ENCODE data around the gene COL6A2.
A peak's percentile ranks its signal among the peaks of the same experiment; 100 is the strongest.

COL6A2 gene

GRCh38 chr21:46131838-46132651, 34.1 kb downstream of the COL6A2 start:
- Histone ChIP-seq H3K4me3 (ENCODE audit: insufficient read depth in 1 of 2, low read depth in 1 of 2, low read length in 2 of 2) (no peak overlapping the region), H2AK5ac (ENCODE audit: low read length, severe bottlenecking) (no peak overlapping the region), H2BK15ac (ENCODE audit: low read depth, poor library complexity, severe bottlenecking) (no peak overlapping the region), H3K23ac (ENCODE audit: low read length in 2 of 2) (no peak overlapping the region), H3K14ac (ENCODE audit: low read length in 2 of 2) (peak overlapping the region in 1 of 2 experiments; percentile 2), H2BK12ac (ENCODE audit: low read length in 2 of 2) (peak overlapping the region in 1 of 2 experiments; percentile 2), H2BK120ac (ENCODE audit: low read depth, low read length) (no peak overlapping the region), H3K4ac (ENCODE audit: low read depth in 1 of 2, low read length in 2 of 2) (no peak overlapping the region), H2AFZ (ENCODE audit: low read depth, low read length) (no peak overlapping the region), H3K4me2 (ENCODE audit: low read length, poor library complexity, severe bottlenecking) (no peak overlapping the region), H3K36me3 (ENCODE audit: control insufficient read depth in 1 of 2, insufficient read depth in 2 of 2, low read depth in 1 of 2, low read length in 2 of 2) (peaks cover 53 to 54% of the 10 kb centered on the region in 2 experiments), H2BK5ac (ENCODE audit: low read depth, low read length, poor library complexity, severe bottlenecking) (no peak overlapping the region), H4K8ac (ENCODE audit: low read length) (no peak overlapping the region), H3K79me1 (replicated peaks; ENCODE audit: low read length, poor library complexity, severe bottlenecking) (no peaks in the 10 kb centered on the region), H3K27ac (ENCODE audit: low read length, poor library complexity, severe bottlenecking) (no peak overlapping the region), H3K9me3 (ENCODE audit: control insufficient read depth, low read length) (peaks cover 3% of the 10 kb centered on the region), H3K27me3 (ENCODE audit: control insufficient read depth in 1 of 2, insufficient read depth in 1 of 2, low read length in 2 of 2) (peaks cover 0 to 8% of the 10 kb centered on the region in 2 experiments), H3K9ac (ENCODE audit: low read length) (no peak overlapping the region), H4K91ac (ENCODE audit: low read length) (no peak overlapping the region), H3K18ac (ENCODE audit: low read depth in 1 of 2, low read length in 2 of 2) (peak overlapping the region in 1 of 2 experiments; percentile 13), H3K4me1 (ENCODE audit: control insufficient read depth, insufficient read depth, low read depth, low read length) (peaks cover 16% of the 10 kb centered on the region)
- WGBS, result 97% methylated on average over 85 of the region's 85 CpGs
- DNase-seq, result peak; percentile 10

- peaks cover 18% of the 10 kb centered on the region for H3K4me1 ChIP-seq (ENCODE audit: control insufficient read depth, insufficient read depth, low read depth, low read length)
- H3K79me1 ChIP-seq (replicated peaks; ENCODE audit: low read length, poor library complexity, severe bottlenecking), result no peaks in the 10 kb centered on the region
- 31% methylated on average over 4 of the region's 7 CpGs for WGBS
- H2BK5ac ChIP-seq (ENCODE audit: low read depth, low read length, poor library complexity, severe bottlenecking), result no peak overlapping the region
- peaks cover 15 to 32% of the 10 kb centered on the region in 2 experiments for H3K27me3 ChIP-seq (ENCODE audit: control insufficient read depth in 1 of 2, insufficient read depth in 1 of 2, low read length in 2 of 2)
- DNase-seq, result peak; percentile 10
- no peak overlapping the region for H2BK120ac ChIP-seq (ENCODE audit: low read depth, low read length)
- H3K4me3 ChIP-seq (ENCODE audit: insufficient read depth in 1 of 2, low read depth in 1 of 2, low read length in 2 of 2), result no peak overlapping the region
- H3K9me3 ChIP-seq (ENCODE audit: control insufficient read depth, low read length), result no peaks in the 10 kb centered on the region
- no peak overlapping the region for H2AFZ ChIP-seq (ENCODE audit: low read depth, low read length)
- no peak overlapping the region for H3K18ac ChIP-seq (ENCODE audit: low read depth in 1 of 2, low read length in 2 of 2)
- no peak overlapping the region for H3K9ac ChIP-seq (ENCODE audit: low read length)
- H3K27ac ChIP-seq (ENCODE audit: low read length, poor library complexity, severe bottlenecking), result no peak overlapping the region
- no peak overlapping the region for H2BK15ac ChIP-seq (ENCODE audit: low read depth, poor library complexity, severe bottlenecking)
- H2AK5ac ChIP-seq (ENCODE audit: low read length, severe bottlenecking), result no peak overlapping the region
- H3K23ac ChIP-seq (ENCODE audit: low read length in 2 of 2), result no peak overlapping the region
- H4K91ac ChIP-seq (ENCODE audit: low read length), result no peak overlapping the region
- no peak overlapping the region for H3K4ac ChIP-seq (ENCODE audit: low read depth in 1 of 2, low read length in 2 of 2)
- H2BK12ac ChIP-seq (ENCODE audit: low read length in 2 of 2), result no peak overlapping the region
- H3K36me3 ChIP-seq (ENCODE audit: control insufficient read depth in 1 of 2, insufficient read depth in 2 of 2, low read depth in 1 of 2, low read length in 2 of 2), result peaks cover 14 to 17% of the 10 kb centered on the region in 2 experiments
- H3K14ac ChIP-seq (ENCODE audit: low read length in 2 of 2), result no peak overlapping the region
- no peak overlapping the region for H3K4me2 ChIP-seq (ENCODE audit: low read length, poor library complexity, severe bottlenecking)
- H4K8ac ChIP-seq (ENCODE audit: low read length), result no peak overlapping the region
These were observed 38.0 kb downstream of the COL6A2 start for GRCh38 chr21:46135782-46136395.

DNA sequence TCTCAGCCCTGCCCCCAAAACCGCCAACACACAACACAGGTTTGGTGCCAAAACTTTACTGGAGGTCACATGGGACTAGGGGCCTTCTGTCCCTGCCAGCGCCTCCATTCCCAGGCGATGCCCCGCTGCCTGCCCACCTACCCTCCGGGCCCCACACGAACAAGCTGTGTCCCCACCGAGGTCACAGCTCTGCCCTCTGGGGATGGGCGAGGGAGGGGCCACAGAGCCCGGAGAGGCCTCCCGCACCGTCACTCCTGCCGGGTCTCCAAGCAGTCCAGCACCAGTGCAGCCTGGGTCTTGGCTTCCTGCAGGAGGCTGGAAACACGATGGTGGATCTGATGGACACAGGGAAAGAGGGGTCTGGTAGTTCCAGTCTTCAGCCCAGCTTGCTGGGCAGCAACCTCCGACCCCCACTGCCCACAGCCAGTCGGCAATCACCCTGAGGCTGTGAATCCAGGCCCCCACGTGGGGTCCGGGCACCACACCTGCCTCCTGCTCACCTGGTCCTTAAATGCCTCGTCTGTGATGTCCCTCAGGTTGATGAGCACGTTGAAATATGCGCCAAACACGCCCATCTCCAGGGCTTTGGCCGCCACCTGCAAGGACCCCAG, 38.9 kb downstream of the COL6A2 start:
- Histone ChIP-seq H2BK15ac (ENCODE audit: low read depth, poor library complexity, severe bottlenecking) (no peak overlapping the region), H3K27me3 (ENCODE audit: control insufficient read depth in 1 of 2, insufficient read depth in 1 of 2, low read length in 2 of 2) (peaks cover 15 to 35% of the 10 kb centered on the region in 2 experiments), H3K9ac (ENCODE audit: low read length) (no peak overlapping the region), H2BK5ac (ENCODE audit: low read depth, low read length, poor library complexity, severe bottlenecking) (no peak overlapping the region), H3K23ac (ENCODE audit: low read length in 2 of 2) (no peak overlapping the region), H2BK12ac (ENCODE audit: low read length in 2 of 2) (no peak overlapping the region), H3K14ac (ENCODE audit: low read length in 2 of 2) (peak overlapping the region in 1 of 2 experiments; percentile 61), H3K79me1 (replicated peaks; ENCODE audit: low read length, poor library complexity, severe bottlenecking) (no peaks in the 10 kb centered on the region), H3K4ac (ENCODE audit: low read depth in 1 of 2, low read length in 2 of 2) (no peak overlapping the region), H3K4me3 (ENCODE audit: insufficient read depth in 1 of 2, low read depth in 1 of 2, low read length in 2 of 2) (no peak overlapping the region), H2BK120ac (ENCODE audit: low read depth, low read length) (no peak overlapping the region), H4K8ac (ENCODE audit: low read length) (no peak overlapping the region), H4K91ac (ENCODE audit: low read length) (no peak overlapping the region), H3K18ac (ENCODE audit: low read depth in 1 of 2, low read length in 2 of 2) (no peak overlapping the region), H3K9me3 (ENCODE audit: control insufficient read depth, low read length) (no peaks in the 10 kb centered on the region), H2AK5ac (ENCODE audit: low read length, severe bottlenecking) (no peak overlapping the region), H2AFZ (ENCODE audit: low read depth, low read length) (no peak overlapping the region), H3K27ac (ENCODE audit: low read length, poor library complexity, severe bottlenecking) (no peak overlapping the region), H3K4me1 (ENCODE audit: control insufficient read depth, insufficient read depth, low read depth, low read length) (peaks cover 18% of the 10 kb centered on the region), H3K4me2 (ENCODE audit: low read length, poor library complexity, severe bottlenecking) (no peak overlapping the region), H3K36me3 (ENCODE audit: control insufficient read depth in 1 of 2, insufficient read depth in 2 of 2, low read depth in 1 of 2, low read length in 2 of 2) (peaks cover 9% of the 10 kb centered on the region in 2 experiments)
- no peak for DNase-seq
- WGBS, result 83% methylated on average over 22 of the region's 22 CpGs

DNA sequence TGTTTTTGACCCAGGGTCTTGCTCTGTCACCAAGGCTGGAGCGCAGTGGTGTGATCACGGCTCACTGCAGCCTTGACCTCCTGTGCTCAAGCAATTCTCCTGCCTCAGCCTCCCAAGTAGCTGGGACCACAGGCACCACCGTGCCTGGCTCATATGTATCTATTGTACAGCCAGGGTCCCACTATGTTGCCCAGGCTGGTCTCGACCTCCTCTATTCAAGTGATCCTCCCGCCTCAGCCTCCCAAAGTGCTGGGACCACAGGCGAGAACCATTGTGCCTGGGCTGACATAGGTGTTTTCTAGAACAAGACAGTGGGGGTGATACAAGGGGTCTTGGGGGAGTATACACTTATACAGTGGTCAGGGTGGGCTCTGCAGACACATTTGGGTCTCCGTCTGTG, 40.0 kb downstream of the COL6A2 start:
- no peak for DNase-seq
- no peak overlapping the region for H3K4me2 ChIP-seq (ENCODE audit: low read length, poor library complexity, severe bottlenecking)

More for the DNA sequence above, 40.0 kb downstream of the COL6A2 start:
- Histone ChIP-seq H2AK5ac (ENCODE audit: low read length, severe bottlenecking) (no peak overlapping the region), H3K18ac (ENCODE audit: low read depth in 1 of 2, low read length in 2 of 2) (no peak overlapping the region), H3K4me3 (ENCODE audit: insufficient read depth in 1 of 2, low read depth in 1 of 2, low read length in 2 of 2) (no peak overlapping the region), H3K36me3 (ENCODE audit: control insufficient read depth in 1 of 2, insufficient read depth in 2 of 2, low read depth in 1 of 2, low read length in 2 of 2) (peaks cover 0 to 2% of the 10 kb centered on the region in 2 experiments), H2BK5ac (ENCODE audit: low read depth, low read length, poor library complexity, severe bottlenecking) (no peak overlapping the region), H2BK15ac (ENCODE audit: low read depth, poor library complexity, severe bottlenecking) (no peak overlapping the region), H2BK12ac (ENCODE audit: low read length in 2 of 2) (no peak overlapping the region), H2AFZ (ENCODE audit: low read depth, low read length) (no peak overlapping the region), H4K8ac (ENCODE audit: low read length) (no peak overlapping the region), H3K4ac (ENCODE audit: low read depth in 1 of 2, low read length in 2 of 2) (no peak overlapping the region), H3K79me1 (replicated peaks; ENCODE audit: low read length, poor library complexity, severe bottlenecking) (no peaks in the 10 kb centered on the region), H3K23ac (ENCODE audit: low read length in 2 of 2) (no peak overlapping the region), H3K9me3 (ENCODE audit: control insufficient read depth, low read length) (no peaks in the 10 kb centered on the region), H3K4me1 (ENCODE audit: control insufficient read depth, insufficient read depth, low read depth, low read length) (peaks cover 17% of the 10 kb centered on the region), H3K27me3 (ENCODE audit: control insufficient read depth in 1 of 2, insufficient read depth in 1 of 2, low read length in 2 of 2) (peaks cover 15 to 41% of the 10 kb centered on the region in 2 experiments), H3K14ac (ENCODE audit: low read length in 2 of 2) (no peak overlapping the region), H3K27ac (ENCODE audit: low read length, poor library complexity, severe bottlenecking) (no peak overlapping the region), H2BK120ac (ENCODE audit: low read depth, low read length) (no peak overlapping the region), H4K91ac (ENCODE audit: low read length) (no peak overlapping the region), H3K9ac (ENCODE audit: low read length) (no peak overlapping the region)
- WGBS, result 91% methylated on average over 7 of the region's 7 CpGs

Measured in mesenchymal stem cell (in vitro differentiated cells and primary cell).